Lower leg skin (tissue), 3 donors: Measurements from ENCODE around the gene FAM13A.

Experiments used
- POLR2A ChIP-seq, 2 donors: fragments of 450-650 bp; IDR thresholded peaks; one replicate each; pipeline ENCODE4 v1.6.1; 2016 to 2017; ENCODE audit warnings: antibody characterized with exemption in 2 of 2, mild to moderate bottlenecking in 1 of 2, moderate library complexity in 1 of 2
- TF ChIP-seq, protein P1 (sequence below), 3 donors: fragments of 450-650 bp; IDR thresholded peaks; one replicate each; pipeline ENCODE4 v1.5.1; 2016; ENCODE audit warnings: antibody characterized with exemption in 3 of 3, mild to moderate bottlenecking in 3 of 3, moderate library complexity in 2 of 3

DNA sequence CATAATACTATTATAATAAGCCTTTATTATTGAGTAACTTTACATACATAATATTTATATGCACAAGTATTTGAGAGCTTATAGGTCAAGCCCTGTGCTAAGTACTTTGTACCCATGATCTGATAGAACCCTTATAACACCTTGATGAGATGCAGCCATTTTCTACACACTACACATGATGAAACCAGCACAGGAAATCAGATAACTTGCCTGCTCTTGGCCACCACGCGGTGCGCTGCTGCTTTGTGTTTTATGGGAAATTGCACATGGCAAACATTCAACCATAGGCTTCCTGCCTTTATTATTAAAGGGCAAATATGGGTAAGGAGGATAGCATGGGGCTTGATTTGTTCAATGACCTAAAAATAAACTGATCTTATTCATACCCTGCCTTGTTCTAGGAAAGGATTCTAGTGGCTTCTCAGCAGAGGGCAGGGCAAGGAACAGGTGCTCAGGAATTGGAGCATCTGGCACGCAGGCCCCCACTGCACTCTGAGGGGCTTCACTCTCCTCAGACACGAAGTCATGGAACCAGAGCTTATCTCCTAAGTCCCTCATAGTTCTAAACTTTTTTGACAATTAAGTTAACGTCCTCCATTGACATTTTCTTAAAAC, 327.7 kb downstream of the FAM13A start:
- TF ChIP-seq, protein P1, sequence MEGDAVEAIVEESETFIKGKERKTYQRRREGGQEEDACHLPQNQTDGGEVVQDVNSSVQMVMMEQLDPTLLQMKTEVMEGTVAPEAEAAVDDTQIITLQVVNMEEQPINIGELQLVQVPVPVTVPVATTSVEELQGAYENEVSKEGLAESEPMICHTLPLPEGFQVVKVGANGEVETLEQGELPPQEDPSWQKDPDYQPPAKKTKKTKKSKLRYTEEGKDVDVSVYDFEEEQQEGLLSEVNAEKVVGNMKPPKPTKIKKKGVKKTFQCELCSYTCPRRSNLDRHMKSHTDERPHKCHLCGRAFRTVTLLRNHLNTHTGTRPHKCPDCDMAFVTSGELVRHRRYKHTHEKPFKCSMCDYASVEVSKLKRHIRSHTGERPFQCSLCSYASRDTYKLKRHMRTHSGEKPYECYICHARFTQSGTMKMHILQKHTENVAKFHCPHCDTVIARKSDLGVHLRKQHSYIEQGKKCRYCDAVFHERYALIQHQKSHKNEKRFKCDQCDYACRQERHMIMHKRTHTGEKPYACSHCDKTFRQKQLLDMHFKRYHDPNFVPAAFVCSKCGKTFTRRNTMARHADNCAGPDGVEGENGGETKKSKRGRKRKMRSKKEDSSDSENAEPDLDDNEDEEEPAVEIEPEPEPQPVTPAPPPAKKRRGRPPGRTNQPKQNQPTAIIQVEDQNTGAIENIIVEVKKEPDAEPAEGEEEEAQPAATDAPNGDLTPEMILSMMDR (IDR thresholded peaks at IDR 0.05), result no peak
- TF ChIP-seq POLR2A (IDR thresholded peaks at IDR 0.05), result no peak
